Measurements from ENCODE around the gene TMEM126B. TPM values are rescaled to one million over a fixed set of nuclear protein-coding genes. Genes with fewer than 3 reads are reported as not detected.
A peak's percentile ranks its signal among the peaks of the same experiment; 100 is the strongest.

Gene TMEM126B
- 52.8 to 65.8 TPM (median 63.8 TPM) in 3 replicates for total RNA-seq (2021)
- percentile 96 among the genes with signal in this experiment for Bru-seq, nascent RNA
- long read RNA-seq, experiment 1, transcript TMEM126B-202 (6 exons, 1,210 nt) = major isoform, 36 of 98 reads
- long read RNA-seq, experiment 1, transcript TMEM126B-209 (6 exons, 820 nt) = minor isoform, 5 of 98 reads
- long read RNA-seq, experiment 1, transcript TMEM126B-201 (5 exons, 989 nt) = minor isoform, 34 of 98 reads
- long read RNA-seq, experiment 1, partial matches to known transcripts = 9 of 98 reads
- long read RNA-seq, experiment 1, other reads (novel, unspliced or antisense) = 9 of 98 reads
- long read RNA-seq, experiment 2, transcript TMEM126B-202 (6 exons, 1,210 nt) = minor isoform, 33 of 96 reads
- long read RNA-seq, experiment 2, transcript TMEM126B-201 (5 exons, 989 nt) = major isoform, 43 of 96 reads
- long read RNA-seq, experiment 2, partial matches to known transcripts = 11 of 96 reads
- long read RNA-seq, experiment 2, other reads (novel, unspliced or antisense) = 5 of 96 reads
- long read RNA-seq, experiment 3, transcript TMEM126B-203 (4 exons, 853 nt) = minor isoform, 11 of 376 reads
- long read RNA-seq, experiment 3, transcript TMEM126B-209 (6 exons, 820 nt) = minor isoform, 17 of 376 reads
- long read RNA-seq, experiment 3, transcript TMEM126B-201 (5 exons, 989 nt) = major isoform, 167 of 376 reads
- long read RNA-seq, experiment 3, transcript TMEM126B-202 (6 exons, 1,210 nt) = minor isoform, 139 of 376 reads
- long read RNA-seq, experiment 3, partial matches to known transcripts = 4 of 376 reads
- long read RNA-seq, experiment 3, other reads (novel, unspliced or antisense) = 32 of 376 reads

DNA sequence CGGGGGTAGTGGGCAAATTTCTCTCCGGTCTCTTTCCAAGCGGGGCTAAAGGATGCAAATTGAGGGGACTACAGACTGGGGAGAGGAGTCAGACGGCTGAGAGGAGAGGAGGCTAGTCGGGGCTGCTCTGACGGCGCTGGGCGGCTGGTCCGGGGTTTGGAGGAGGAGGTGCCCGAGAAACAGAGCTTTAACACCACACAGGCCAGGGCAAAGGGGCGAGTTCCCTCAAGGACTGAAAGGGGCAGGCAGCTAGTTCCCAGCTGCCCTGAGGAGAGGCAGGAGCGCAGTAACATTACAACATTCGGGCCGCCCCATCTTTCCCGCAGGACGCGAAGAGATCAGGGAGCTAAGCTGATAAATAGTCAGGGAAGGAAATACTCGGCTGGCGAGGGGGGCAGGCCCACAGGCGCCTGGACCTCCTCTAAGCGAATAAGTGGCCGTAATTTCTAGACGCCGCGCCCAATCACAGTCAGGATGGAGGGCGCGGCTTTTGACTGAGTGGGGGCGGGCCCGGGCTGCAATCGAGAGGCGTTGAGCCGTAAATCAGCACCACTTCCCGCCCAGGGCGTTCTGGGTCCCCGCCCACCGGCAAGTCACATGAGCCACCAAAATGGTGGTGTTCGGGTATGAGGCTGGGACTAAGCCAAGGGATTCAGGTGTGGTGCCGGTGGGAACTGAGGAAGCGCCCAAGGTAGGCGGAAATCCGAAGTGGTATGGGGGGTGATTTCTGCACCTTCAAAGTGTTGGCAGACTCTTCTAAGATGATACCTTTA lies at the start of gene TMEM126B:
Gene TMEM126B, plus strand, starts transcription at position 596 of the 773 bp plus-strand sequence. Its CDS starts 15 bp downstream, at position 611.
- ATAC-seq (peak; percentile 99), DNase-seq (ENCODE audit: low spot score) (peak; percentile 97)
- Mint-ChIP-seq H3K27me3 (ENCODE audit: low read depth) (no peaks in the 10 kb centered on the region), H3K27ac (peak within 1 kb of the TSS; percentile 98), H3K4me1 (peaks cover 28% of the 10 kb centered on the region), H3K9me3 (no peaks in the 10 kb centered on the region), H3K36me3 (peaks cover 14% of the 10 kb centered on the region), H3K4me3 (peak within 1 kb of the TSS; percentile 100)
- ChIA-PET POLR2A (interaction anchor here (0.6 to 2.6 kb wide), 4 partner anchors 19 to 340 kb away, joined by 3 to 14 read pairs (median 9); partner anchors contain the start of genes CREBZF and TMEM126A), CTCF (interaction anchor here (0.6 to 2.1 kb wide), 7 partner anchors 11 to 521 kb away, joined by 3 to 12 read pairs (median 5); partner anchors contain the start of gene CCDC83)
- TF ChIP-seq, protein P1, sequence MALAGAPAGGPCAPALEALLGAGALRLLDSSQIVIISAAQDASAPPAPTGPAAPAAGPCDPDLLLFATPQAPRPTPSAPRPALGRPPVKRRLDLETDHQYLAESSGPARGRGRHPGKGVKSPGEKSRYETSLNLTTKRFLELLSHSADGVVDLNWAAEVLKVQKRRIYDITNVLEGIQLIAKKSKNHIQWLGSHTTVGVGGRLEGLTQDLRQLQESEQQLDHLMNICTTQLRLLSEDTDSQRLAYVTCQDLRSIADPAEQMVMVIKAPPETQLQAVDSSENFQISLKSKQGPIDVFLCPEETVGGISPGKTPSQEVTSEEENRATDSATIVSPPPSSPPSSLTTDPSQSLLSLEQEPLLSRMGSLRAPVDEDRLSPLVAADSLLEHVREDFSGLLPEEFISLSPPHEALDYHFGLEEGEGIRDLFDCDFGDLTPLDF (CRISPR knock-in tag; IDR thresholded peaks at IDR 0.05) = no peak
- TF ChIP-seq JUN (CRISPR knock-in tag; IDR thresholded peaks at IDR 0.05) = no peak
- no peak for TF ChIP-seq GTF2I (CRISPR knock-in tag; conservative IDR thresholded peaks at IDR 0.05)
- TF ChIP-seq SMAD3 (CRISPR knock-in tag; IDR thresholded peaks at IDR 0.05; ENCODE audit: borderline replicate concordance) = peak; percentile 35; the same call in 1 of the 2 replicates
- TF ChIP-seq ESRRA (CRISPR knock-in tag; IDR thresholded peaks at IDR 0.05; ENCODE audit: borderline replicate concordance) = no peak
- peak; percentile 39 for TF ChIP-seq NFYB (CRISPR knock-in tag; conservative IDR thresholded peaks at IDR 0.05; ENCODE audit: low read depth)
- TF ChIP-seq FOXK1 (CRISPR knock-in tag; IDR thresholded peaks at IDR 0.05) = peak; percentile 78; the same call in 1 of the 2 replicates
- 0 out of 2 replicates have a peak, but pooled peaks have one; percentile 13 for TF ChIP-seq ATF1 (CRISPR knock-in tag; IDR thresholded peaks at IDR 0.05)
- 0 out of 2 replicates have a peak, but pooled peaks have one; percentile 24 for TF ChIP-seq ELF4 (CRISPR knock-in tag; IDR thresholded peaks at IDR 0.05; ENCODE audit: low read depth)
- TF ChIP-seq, protein P2, sequence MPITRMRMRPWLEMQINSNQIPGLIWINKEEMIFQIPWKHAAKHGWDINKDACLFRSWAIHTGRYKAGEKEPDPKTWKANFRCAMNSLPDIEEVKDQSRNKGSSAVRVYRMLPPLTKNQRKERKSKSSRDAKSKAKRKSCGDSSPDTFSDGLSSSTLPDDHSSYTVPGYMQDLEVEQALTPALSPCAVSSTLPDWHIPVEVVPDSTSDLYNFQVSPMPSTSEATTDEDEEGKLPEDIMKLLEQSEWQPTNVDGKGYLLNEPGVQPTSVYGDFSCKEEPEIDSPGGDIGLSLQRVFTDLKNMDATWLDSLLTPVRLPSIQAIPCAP (CRISPR knock-in tag; IDR thresholded peaks at IDR 0.05) = 0 out of 2 replicates have a peak, but pooled peaks have one; percentile 20
- TF ChIP-seq NFE2L1 (CRISPR knock-in tag; IDR thresholded peaks at IDR 0.05) = 0 out of 2 replicates have a peak, but pooled peaks have one; percentile 21
- TF ChIP-seq NFATC4 (CRISPR knock-in tag; IDR thresholded peaks at IDR 0.05) = no peak
- TF ChIP-seq IRF2 (CRISPR knock-in tag; IDR thresholded peaks at IDR 0.05; ENCODE audit: borderline replicate concordance, low read depth) = no peak
- TF ChIP-seq USF1 (CRISPR knock-in tag; IDR thresholded peaks at IDR 0.05) = peak; percentile 97
- TF ChIP-seq JAZF1 (CRISPR knock-in tag; IDR thresholded peaks at IDR 0.05) = no peak
- peak; percentile 62; the same call in 1 of the 2 replicates for TF ChIP-seq HMGXB4 (CRISPR knock-in tag; IDR thresholded peaks at IDR 0.05)
- peak; percentile 53; the same call in 1 of the 2 replicates for TF ChIP-seq CREM (CRISPR knock-in tag; IDR thresholded peaks at IDR 0.05)
- TF ChIP-seq CTCF (IDR thresholded peaks at IDR 0.05) = no peak
- no peak for TF ChIP-seq RELA (CRISPR knock-in tag; IDR thresholded peaks at IDR 0.05; ENCODE audit: borderline replicate concordance)
- TF ChIP-seq TEAD4 (CRISPR knock-in tag; IDR thresholded peaks at IDR 0.05) = no peak
- peak; percentile 94 for TF ChIP-seq SP1 (CRISPR knock-in tag; conservative IDR thresholded peaks at IDR 0.05)
- peak; percentile 85 for TF ChIP-seq MYBL2 (CRISPR knock-in tag; IDR thresholded peaks at IDR 0.05)
- no peak for TF ChIP-seq ZNF416 (CRISPR knock-in tag; IDR thresholded peaks at IDR 0.05)
- no peak for TF ChIP-seq FOXP1 (CRISPR knock-in tag; IDR thresholded peaks at IDR 0.05; ENCODE audit: borderline replicate concordance)
